Measurements from ENCODE around the gene BUD13. TPM values are rescaled to one million over a fixed set of nuclear protein-coding genes. Genes with fewer than 3 reads are reported as not detected.

The BUD13 gene
- total RNA-seq, 1 experiment from 2014 or later = 26.3 TPM

DNA sequence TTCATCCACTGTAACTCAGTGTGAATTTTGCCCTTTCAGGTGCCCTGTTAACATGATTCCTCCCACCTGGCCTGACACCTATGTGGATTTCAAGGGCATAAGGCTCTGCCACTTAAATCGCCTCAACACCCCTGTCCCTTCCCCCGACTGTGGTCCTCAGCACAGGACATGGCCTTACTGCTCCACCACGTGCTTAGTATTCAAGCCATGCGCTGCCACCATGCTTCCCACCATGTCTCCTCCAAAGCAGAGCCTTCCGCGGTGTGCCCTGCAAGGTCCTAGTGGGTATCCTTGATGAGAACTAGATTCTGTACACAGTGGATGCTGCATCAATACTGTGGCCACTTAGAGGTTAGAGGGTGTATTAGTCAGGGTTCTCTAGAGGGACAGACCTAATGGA, 51.9 kb downstream of the BUD13 start:
- DNase-seq (ENCODE audit: low spot score) = no peak

DNA sequence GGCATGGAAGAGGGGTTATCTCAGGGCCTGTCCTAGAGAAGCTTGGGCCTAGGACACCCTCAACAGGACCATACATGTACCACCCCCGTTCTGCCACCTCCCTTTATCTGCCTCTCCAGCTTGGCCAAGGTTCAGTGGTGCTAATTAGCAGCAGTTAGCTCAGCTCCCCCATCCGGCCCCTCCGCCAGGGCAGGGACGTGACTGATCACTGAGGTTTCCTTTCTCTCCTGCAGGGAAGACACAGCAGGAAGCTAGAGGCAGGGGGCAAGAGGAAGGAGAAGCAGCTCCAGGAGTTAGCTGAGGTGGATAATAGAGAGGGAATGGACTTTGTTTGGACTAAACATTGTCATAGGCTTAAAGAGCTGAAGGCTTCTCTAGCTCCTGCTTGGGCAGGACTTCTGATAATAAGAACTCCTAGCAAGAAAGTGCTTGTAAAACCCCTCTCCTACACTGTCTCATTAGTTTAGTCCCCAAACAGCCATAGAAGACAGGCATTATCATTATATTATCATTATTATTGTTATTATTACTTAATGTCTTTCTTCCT, 53.8 kb downstream of the BUD13 start:
- no peak for DNase-seq (ENCODE audit: low spot score)

DNA sequence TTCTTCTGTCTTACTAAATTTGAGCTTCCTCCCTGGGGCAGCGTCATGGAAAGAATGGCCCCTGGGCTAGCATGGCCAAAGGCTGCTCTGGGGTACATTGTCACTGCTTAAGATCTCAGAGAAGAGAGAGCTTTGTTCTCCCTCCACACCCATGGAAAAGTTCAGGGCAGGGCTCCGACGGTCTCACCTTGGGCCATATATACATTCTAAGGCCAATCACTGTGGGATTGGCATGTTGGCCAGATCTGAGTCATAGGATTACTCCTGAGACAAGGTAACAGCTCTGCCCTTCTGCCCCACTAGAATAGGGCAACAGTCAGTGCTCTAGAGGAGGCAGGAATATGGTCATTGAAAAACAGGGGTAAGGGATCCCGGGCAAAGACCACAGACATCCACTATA, 56.2 kb downstream of the BUD13 start:
- no peak for DNase-seq (ENCODE audit: low spot score)

DNA sequence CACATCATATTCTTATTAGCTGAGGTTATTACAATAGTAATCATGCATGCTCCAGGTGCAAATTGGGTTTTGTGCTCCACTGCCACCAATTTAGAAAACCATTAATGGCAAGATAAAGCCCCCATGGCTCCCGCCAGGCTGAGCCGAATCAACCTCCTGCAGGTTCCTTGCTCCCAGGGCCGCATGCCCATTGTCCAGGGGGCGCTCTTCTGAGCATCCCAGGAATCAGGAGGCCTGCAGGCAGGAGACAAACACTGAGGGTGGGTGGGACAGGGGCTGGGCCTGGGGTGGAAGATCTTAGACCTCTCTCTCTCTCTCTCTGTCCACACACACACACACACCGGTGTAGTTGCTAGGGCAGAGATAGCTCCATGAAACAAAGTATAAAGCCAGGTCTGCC, 57.4 kb downstream of the BUD13 start:
- DNase-seq (ENCODE audit: low spot score) = no peak

DNA sequence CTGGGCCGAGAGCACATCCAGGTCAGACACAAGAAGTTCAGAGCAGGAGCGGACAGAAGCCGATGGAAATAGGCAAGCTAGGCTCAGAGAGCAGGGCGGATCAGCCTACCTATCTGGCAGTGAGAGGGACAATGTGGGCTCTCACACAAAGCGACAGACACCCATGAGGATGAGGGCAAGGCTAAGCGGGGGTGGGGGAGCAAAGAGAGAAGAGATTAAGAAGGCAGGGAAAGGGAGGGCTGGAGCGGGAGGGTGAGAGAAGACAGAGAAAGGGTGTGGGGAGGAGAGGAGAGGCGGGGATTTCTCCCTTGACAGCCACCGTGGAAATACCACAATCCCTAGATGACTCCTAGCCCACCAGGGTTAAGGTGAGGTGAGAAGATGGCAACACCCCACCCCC, 57.9 kb downstream of the BUD13 start:
- DNase-seq (ENCODE audit: low spot score) = no peak

DNA sequence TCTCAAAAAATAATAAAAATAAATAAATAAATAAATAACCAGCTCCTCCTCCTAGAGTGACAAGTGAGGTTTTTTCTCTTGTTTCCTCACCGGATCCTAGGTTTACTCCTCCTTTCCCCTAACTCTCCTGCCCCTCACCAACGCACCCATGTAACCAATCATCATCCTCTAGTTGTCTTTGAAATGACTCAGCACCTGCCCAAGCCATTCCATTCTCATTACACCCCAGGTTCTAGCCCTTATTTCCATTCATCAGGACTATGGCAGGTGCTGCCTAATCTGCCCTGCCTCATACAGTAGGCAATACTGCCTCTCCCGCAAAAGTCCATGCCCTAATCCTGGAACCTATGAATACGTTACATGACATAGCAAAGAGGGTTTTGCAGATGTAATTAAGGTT, 60.4 kb downstream of the BUD13 start:
- DNase-seq (ENCODE audit: low spot score) = no peak

DNA sequence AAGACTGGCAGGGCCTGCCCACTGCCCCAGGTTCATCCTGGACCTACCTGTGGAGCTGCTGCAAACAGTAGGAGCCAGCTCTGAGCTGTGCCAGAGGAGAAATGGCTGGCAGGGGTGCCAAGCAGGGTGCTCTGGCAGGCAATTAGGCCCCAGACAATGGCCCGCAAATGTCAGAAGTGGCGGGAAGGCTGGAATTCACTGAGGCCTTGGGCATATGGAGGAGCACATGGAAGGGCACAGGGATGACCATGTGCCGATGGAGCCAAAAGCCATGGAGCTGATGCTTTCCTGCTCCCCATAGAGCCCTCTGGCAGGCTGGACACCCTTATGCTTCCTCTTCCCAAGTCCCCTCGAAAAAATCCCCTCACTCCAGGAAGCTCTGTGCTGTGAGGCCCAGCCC, 62.0 kb downstream of the BUD13 start:
- DNase-seq (ENCODE audit: low spot score) = no peak

DNA sequence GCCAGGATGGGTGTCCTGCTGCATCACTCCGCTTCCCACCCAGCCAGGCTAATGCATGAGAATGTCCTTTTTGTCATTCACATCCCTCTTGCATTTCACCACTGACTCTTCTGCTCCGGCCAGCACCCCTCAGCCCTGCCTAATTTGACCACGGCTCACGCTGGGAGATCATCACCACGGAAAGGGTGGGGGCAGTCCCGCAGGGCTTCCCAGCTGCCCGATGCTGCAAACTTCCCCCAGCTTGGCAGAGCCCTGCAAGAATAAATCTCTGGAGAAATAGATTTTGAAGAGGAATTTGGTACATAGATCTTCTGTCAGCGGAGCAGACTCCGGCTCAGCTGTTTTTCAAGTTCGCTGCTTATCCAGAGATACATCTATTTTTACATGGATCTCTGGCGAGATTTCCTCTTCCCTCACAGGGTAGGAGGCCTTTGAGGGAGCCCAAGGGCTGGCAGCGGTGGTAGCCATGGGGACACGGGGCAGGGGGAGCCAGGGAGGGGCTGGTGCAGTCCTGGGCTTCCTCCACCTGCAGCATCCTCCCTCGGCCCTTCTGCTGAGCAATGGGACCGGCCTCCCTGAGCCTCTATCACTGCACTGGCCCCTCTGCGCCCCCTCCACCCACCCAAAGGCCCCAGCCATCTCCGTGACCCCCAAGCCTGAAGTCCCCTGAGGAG, 62.6 kb downstream of the BUD13 start:
- DNase-seq (ENCODE audit: low spot score) = no peak

DNA sequence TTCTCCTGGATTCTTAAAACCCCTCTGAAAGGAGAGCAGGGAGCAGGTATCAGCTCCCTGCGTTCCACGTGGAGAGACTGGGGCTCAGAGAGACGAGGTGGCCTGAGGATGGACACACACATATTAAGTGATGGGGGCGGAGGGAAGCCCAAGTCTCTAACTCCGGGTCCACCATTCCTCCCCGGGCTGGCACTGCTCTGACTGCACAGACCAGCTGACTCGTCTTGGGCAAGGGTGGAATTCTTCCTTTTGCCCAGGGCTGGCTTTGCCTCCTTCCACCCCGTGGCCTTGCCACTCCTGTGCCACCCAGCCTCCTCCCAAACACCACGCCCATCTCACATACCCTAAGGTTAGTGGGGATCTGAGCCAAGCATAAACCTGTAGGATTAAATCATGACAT, 65.0 kb downstream of the BUD13 start:
- DNase-seq (ENCODE audit: low spot score) = no peak

DNA sequence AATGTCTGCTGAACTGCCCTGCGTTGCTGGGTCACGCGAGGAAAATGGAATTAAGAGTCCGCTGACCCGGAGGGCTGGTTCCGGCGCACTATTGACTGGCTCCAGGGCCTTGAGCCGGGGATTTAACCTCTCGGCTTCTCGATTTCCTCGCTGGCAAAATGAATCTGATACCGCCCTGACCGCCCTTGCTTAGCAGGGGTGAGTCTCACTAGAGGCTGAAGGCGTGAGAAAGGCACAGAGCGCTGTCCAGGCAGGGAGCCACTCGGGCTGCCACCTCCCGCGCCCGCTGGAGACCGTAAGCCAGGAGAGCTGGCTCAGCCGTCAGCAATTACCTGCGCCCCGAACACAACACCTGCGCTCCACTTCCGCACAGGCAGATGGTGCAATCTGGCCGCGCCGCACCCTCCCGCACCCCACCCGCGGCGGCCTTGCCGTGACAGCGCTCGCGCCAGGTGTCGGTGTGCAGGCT, 65.6 kb downstream of the BUD13 start:
- DNase-seq (ENCODE audit: low spot score) = no peak

DNA sequence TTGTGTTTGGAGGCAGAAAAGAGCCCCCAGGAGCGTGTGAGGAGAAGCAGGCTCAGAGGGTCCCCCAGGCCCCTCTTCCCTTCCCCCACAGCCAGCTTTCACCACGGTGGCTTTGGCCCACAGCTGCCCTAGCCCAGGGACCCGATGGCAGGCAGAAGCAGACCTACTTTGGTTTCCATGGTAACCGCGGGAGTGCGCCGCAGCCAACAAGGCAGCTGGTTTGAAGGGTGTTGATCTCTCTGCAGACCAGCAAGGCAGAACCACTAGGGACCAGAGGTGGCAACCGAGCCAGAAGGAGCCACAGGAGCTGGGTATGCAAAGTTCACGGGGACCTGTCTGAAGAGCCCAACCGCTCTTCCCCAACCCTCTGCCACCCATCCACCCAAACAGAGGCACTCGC, 69.4 kb downstream of the BUD13 start:
- no peak for DNase-seq (ENCODE audit: low spot score)

DNA sequence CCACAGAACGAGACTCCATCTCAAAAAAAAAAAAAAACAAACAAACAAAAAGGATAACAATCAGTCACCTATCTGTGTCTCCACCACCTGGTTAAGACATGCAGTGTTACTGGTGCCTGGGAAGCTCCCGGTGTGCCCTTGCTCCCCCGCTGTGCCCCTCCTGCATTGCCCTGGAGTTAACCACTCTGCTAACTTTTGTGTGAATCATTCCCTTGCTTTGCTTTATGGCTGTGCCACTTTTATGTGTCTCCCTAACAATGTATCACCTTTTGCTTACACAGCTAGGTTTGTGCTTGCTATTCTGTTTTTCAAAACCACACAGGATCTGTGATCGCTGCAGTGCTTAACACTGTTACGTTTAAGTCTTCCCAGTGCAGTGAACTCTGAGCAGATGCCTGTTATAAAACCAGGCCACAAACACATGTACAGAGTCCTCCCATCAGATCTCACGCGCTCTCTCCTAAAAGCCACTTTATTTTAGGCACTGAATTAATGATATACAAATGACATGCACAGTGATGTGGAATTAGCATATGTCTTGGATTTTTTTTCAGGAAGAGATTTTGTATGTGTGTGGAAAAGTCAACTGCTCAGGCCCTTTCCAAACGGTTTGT, 69.9 kb downstream of the BUD13 start:
- DNase-seq (ENCODE audit: low spot score) = no peak

DNA sequence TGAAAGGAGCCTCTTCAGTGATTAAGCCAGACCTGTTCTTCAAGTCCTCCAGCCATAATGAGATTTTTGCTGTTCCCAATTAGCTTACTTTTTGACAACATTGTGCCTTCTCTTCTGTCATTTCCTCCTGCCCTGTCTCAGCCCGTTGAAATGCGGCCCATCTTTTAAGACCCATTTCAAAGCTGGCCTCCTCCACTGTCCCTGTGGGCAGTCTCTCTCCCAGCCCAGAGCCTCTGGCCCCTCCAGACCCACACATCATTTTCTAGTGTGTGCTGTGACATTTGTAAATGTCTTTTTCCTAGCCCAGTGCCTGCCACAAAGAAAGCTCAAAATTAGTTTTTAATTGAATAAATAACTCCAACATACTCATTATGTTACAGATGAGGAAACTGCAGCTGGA, 70.9 kb downstream of the BUD13 start:
- DNase-seq (ENCODE audit: low spot score) = no peak

DNA sequence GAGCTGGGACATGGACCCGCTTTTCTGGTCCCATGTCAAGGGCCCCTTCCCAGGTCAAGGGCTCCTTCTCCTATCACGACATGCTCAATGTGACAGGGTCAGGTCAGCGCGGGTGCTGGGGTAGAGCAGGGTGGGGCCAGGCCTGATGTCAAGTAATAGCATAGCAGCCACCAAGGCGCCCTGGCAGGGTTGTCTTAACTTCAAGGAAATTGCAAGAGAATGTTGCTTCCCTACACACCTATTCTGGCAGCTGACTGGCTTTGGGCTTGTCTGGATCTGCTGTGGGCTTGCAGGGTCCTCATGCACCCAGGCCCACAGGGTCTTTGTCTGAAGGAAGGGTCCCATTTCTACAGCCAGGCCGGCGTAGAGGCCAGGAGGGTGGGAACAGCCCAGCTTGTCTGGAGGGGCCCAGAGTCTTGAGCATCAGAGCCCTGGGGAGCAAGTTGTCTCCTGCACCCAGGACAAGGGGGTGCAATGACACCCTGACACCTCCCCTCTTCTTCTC, 71.4 kb downstream of the BUD13 start:
- no peak for DNase-seq (ENCODE audit: low spot score)

DNA sequence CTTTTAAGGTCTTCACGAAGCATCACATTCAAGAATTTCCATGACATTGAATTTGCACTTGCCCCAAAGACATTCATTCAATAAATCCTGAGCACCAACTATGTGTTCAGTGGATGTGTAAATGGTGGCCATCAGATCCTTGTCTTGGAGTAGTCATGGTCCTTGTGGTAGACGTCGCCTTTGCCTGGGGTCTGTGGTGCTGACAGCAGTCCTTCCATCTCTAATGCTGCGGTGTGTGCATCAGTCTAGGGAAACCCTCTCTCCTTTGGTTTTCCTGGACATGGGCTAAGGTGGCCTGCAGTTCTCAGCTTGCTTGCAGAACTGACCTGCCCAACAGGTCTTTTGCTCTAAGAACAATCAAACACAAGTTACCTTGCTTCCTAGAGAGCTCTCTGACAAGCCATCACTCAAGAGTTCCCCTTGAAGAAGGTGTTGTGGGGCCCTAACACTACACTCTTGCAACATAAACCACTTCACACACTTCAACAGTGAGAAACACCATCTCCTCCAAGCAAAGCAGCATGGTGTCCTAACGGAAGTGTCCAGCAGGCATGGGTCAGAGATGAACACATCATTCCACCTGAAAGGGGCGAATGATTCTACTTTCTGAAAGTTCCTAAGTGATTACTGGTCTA, 72.1 kb downstream of the BUD13 start:
- DNase-seq (ENCODE audit: low spot score) = no peak

Other genes starting within 250 kb of the BUD13 start
- gene ZPR1, start 15.0 kb upstream of the BUD13 start, total RNA-seq (2014; rRNA removed; shearing (Covaris generic)) = 83.6 and 108 TPM in 2 replicates
- gene APOA5, start 18.9 kb upstream of the BUD13 start, total RNA-seq (2014; rRNA removed; shearing (Covaris generic)) = not detected in 2 replicates
- gene APOA4, start 50.3 kb upstream of the BUD13 start, total RNA-seq (2014; rRNA removed; shearing (Covaris generic)) = not detected in 2 replicates
- not detected in 2 replicates for gene APOC3, start 56.9 kb upstream of the BUD13 start, total RNA-seq (2014; rRNA removed; shearing (Covaris generic))
- gene APOA1, start 64.6 kb upstream of the BUD13 start, total RNA-seq (2014; rRNA removed; shearing (Covaris generic)) = 0.54 TPM in 1 of 2 replicates, not detected in the other